PC-9 (cell line): ENCODE results near the gene NELFCD. TPM values are rescaled to one million over a fixed set of nuclear protein-coding genes. Genes with fewer than 3 reads are reported as not detected.

ENCODE experiments used
- BruUV-seq: library from RNA; stranded (reverse); fragments of 400-500 nt; replicated peaks from 2 replicates; lab custom pipeline; 2021; lab: Mats Ljungman, UMichigan
- CTCF ChIA-PET: fragments of 300-600 bp; sonication (Branson Sonifier 250); formaldehyde crosslinking; loops from one replicate; lab custom pipeline; 2022; ENCODE audit warnings: antibody characterized with exemption; lab: Charles Lee
- POLR2A ChIA-PET: fragments of 300-600 bp; sonication (Branson Sonifier 250); formaldehyde crosslinking; loops from one replicate; lab custom pipeline; 2022; ENCODE audit warnings: antibody characterized with exemption; ENCODE audit not compliant: unreplicated experiment; lab: Charles Lee
- DNase-seq, 2 experiments: peaks; one replicate each; pipeline versions ENCODE4 v3.0.0 to v3.0.0-alpha.2; 2015 to 2022; ENCODE audit warnings: mixed read lengths in 1 of 2
- H2AFZ ChIP-seq: fragments of 200-600 bp; sonication (generic); 2 replicates; pipeline ENCODE4 v1.8.1; 2017; ENCODE audit warnings: antibody characterized with exemption
- H3F3A ChIP-seq: fragments of 200-600 bp; sonication (generic); 2 replicates; pipeline ENCODE4 v1.8.1; 2017; ENCODE audit warnings: antibody characterized with exemption, mild to moderate bottlenecking, low read depth; ENCODE audit not compliant: insufficient read depth
- H3K27ac ChIP-seq: fragments of 200-600 bp; sonication (generic); 2 replicates; pipeline ENCODE4 v1.6.1; 2016; ENCODE audit warnings: mixed run types
- H3K27me3 ChIP-seq: fragments of 200-600 bp; sonication (generic); 2 replicates; pipeline ENCODE4 v1.6.1; 2016; ENCODE audit warnings: low read depth, mixed run types; ENCODE audit not compliant: insufficient read depth
- H3K36me3 ChIP-seq: fragments of 200-600 bp; sonication (generic); 2 replicates; pipeline ENCODE4 v1.6.1; 2016; ENCODE audit warnings: low read depth, mixed run types
- H3K4me1 ChIP-seq: fragments of 200-600 bp; sonication (generic); replicated peaks from 2 replicates; pipeline ENCODE4 v1.6.1; 2016; ENCODE audit warnings: mixed run types; ENCODE audit not compliant: insufficient read depth
- H3K4me2 ChIP-seq: fragments of 200-600 bp; sonication (generic); 2 replicates; pipeline ENCODE4 v1.6.1; 2017; ENCODE audit warnings: mixed run types
- H3K4me3 ChIP-seq: fragments of 200-600 bp; sonication (generic); 2 replicates; pipeline ENCODE4 v1.6.1; 2016; ENCODE audit warnings: mixed run types
- H3K79me2 ChIP-seq: fragments of 200-600 bp; sonication (generic); 2 replicates; pipeline ENCODE4 v1.6.1; 2017; ENCODE audit warnings: low read depth, mixed run types
- H3K9me2 ChIP-seq: fragments of 200-600 bp; sonication (generic); 2 replicates; pipeline ENCODE4 v1.8.1; 2017; ENCODE audit warnings: mild to moderate bottlenecking; ENCODE audit not compliant: insufficient read depth
- H3K9me3 ChIP-seq: fragments of 200-600 bp; sonication (generic); 2 replicates; pipeline ENCODE4 v1.8.1; 2016; ENCODE audit warnings: low read depth; ENCODE audit not compliant: insufficient read depth
- H4K20me1 ChIP-seq: fragments of 200-600 bp; sonication (generic); 2 replicates; pipeline ENCODE4 v1.8.1; 2017; ENCODE audit not compliant: insufficient read depth
- CTCF ChIP-seq: fragments of 200-600 bp; sonication (generic); conservative IDR thresholded peaks from 2 replicates; pipeline ENCODE4 v1.6.1; 2017; ENCODE audit warnings: mixed run types, antibody characterized with exemption, mild to moderate bottlenecking, moderate library complexity
- EZH2 ChIP-seq: fragments of 200-600 bp; sonication (generic); IDR thresholded peaks from 2 replicates; pipeline ENCODE4 v1.8.0; 2017; ENCODE audit warnings: antibody characterized with exemption, low read depth
- intact Hi-C: fragments of 100-400 bp; cut with micrococcal nuclease; formaldehyde crosslinking; loops from one replicate; pipeline ENCODE4 v1.10.0; 2022; ENCODE audit not compliant: unreplicated experiment
- total RNA-seq: library from RNA; stranded (reverse); gene quantifications from 2 replicates; pipeline ENCODE4 v1.2.3, GENCODE V29; 2021

The NELFCD gene
- total RNA-seq, 1 experiment from 2014 or later = 130 TPM

- peak within 1 kb of the TSS; percentile 82 for H3K4me2 ChIP-seq
- peaks cover 32% of the 10 kb centered on the region for H4K20me1 ChIP-seq
- no peaks in the 10 kb centered on the region for H3K9me3 ChIP-seq
- H3K36me3 ChIP-seq = peaks cover 32% of the 10 kb centered on the region
- H3K79me2 ChIP-seq = peaks cover 53% of the 10 kb centered on the region
- TSS peak; percentile 46 for BruUV-seq
- no peaks in the 10 kb centered on the region for H3K9me2 ChIP-seq
- intact Hi-C loops = loop anchor here (2.0 to 5.0 kb wide), 2 partner anchors 45 to 153 kb away; no protein-coding TSS in a partner anchor
- DNase-seq = peak; percentile 41 to 58
- POLR2A ChIA-PET = interaction anchor here (0.5 to 0.7 kb wide), 4 partner anchors 8 to 150 kb away, joined by 3 to 7 read pairs (median 6); no protein-coding TSS in a partner anchor
- H3K27ac ChIP-seq = peak within 1 kb of the TSS; percentile 97
- CTCF ChIA-PET = no interaction called here
- H2AFZ ChIP-seq = peak within 1 kb of the TSS; percentile 76
- peaks cover 37% of the 10 kb centered on the region for H3F3A ChIP-seq
- H3K27me3 ChIP-seq = no peaks in the 10 kb centered on the region
- peaks cover 73% of the 10 kb centered on the region for H3K4me1 ChIP-seq
- TF ChIP-seq CTCF = 0 out of 2 replicates have a peak, but pooled peaks have one; percentile 6
- TF ChIP-seq EZH2 = no peak
- H3K4me3 ChIP-seq = peak within 1 kb of the TSS; percentile 90
Measured at GRCh38 chr20:59042151-59042795, 61.2 kb downstream of the NELFCD start, which contains the start of gene PRELID3B. PRELID3B (minus strand) TSS chr20:59042786; CDS start chr20:59042730, 56 bp downstream.

- H4K20me1 ChIP-seq = peaks cover 25% of the 10 kb centered on the region
- H3K36me3 ChIP-seq = peaks cover 25% of the 10 kb centered on the region
- H3K79me2 ChIP-seq = peaks cover 46% of the 10 kb centered on the region
- intact Hi-C loops = loop anchor here (2.0 to 5.0 kb wide), 2 partner anchors 44 to 154 kb away; no protein-coding TSS in a partner anchor
- peak overlapping the region; percentile 90 for H3K4me3 ChIP-seq
- H3K4me1 ChIP-seq = peaks cover 81% of the 10 kb centered on the region
- H3K27ac ChIP-seq = peak overlapping the region; percentile 97
- BruUV-seq = TSS peak; percentile 62
- peaks cover 37% of the 10 kb centered on the region for H3F3A ChIP-seq
- no peaks in the 10 kb centered on the region for H3K9me2 ChIP-seq
- POLR2A ChIA-PET = interaction anchor here (0.5 to 1.0 kb wide), 3 partner anchors 11 to 151 kb away, joined by 3 to 10 read pairs (median 7); partner anchors contain the start of gene ATP5F1E
- CTCF ChIA-PET = no interaction called here
- no peaks in the 10 kb centered on the region for H3K9me3 ChIP-seq
- TF ChIP-seq EZH2 = no peak
- TF ChIP-seq CTCF = no peak
- peak overlapping the region; percentile 82 for H3K4me2 ChIP-seq
- H3K27me3 ChIP-seq = no peaks in the 10 kb centered on the region
- H2AFZ ChIP-seq = peak overlapping the region; percentile 76
- DNase-seq = peak; percentile 82 to 98
Measured at GRCh38 chr20:59042796-59043631, 62.0 kb downstream of the NELFCD start.

- no peaks in the 10 kb centered on the region for H3K9me2 ChIP-seq
- H2AFZ ChIP-seq = 0 out of 2 replicates have a peak overlapping the region, but pooled peaks have one; percentile 59
Measured at GRCh38 chr20:59043698-59044097, 62.6 kb downstream of the NELFCD start.

More at GRCh38 chr20:59043698-59044097, 62.6 kb downstream of the NELFCD start:
- H3K4me2 ChIP-seq = peak overlapping the region; percentile 73
- H3K36me3 ChIP-seq = peaks cover 18% of the 10 kb centered on the region
- no TSS peak for BruUV-seq
- H3K4me3 ChIP-seq = peak overlapping the region; percentile 38; the same call in 1 of the 2 replicates
- intact Hi-C loops = loop anchor here (2.0 to 5.0 kb wide), 2 partner anchors 44 to 155 kb away; no protein-coding TSS in a partner anchor
- ChIA-PET POLR2A (interaction anchor here (1.0 kb wide), 1 partner anchor 12 kb away, joined by 10 read pairs; the partner anchor contains the start of gene ATP5F1E), CTCF (no interaction called here)
- H3F3A ChIP-seq = peaks cover 38% of the 10 kb centered on the region
- peak overlapping the region; percentile 97 for H3K27ac ChIP-seq
- no peak for TF ChIP-seq EZH2
- TF ChIP-seq CTCF = no peak
- H4K20me1 ChIP-seq = peaks cover 21% of the 10 kb centered on the region
- H3K27me3 ChIP-seq = no peaks in the 10 kb centered on the region
- H3K9me3 ChIP-seq = no peaks in the 10 kb centered on the region
- peaks cover 83% of the 10 kb centered on the region for H3K4me1 ChIP-seq
- peaks cover 39% of the 10 kb centered on the region for H3K79me2 ChIP-seq
- peak in 1 of 2 experiments; percentile 98 for DNase-seq
